GM10847 (cell line): ENCODE measurements around the gene MLEC.

Source experiments
- POLR2A ChIP-seq: IDR thresholded peaks from 2 replicates; pipeline ENCODE4 v1.6.1; 2011; ENCODE audit not compliant: insufficient read length; ENCODE audit errors: extremely low read depth

MLEC gene

DNA sequence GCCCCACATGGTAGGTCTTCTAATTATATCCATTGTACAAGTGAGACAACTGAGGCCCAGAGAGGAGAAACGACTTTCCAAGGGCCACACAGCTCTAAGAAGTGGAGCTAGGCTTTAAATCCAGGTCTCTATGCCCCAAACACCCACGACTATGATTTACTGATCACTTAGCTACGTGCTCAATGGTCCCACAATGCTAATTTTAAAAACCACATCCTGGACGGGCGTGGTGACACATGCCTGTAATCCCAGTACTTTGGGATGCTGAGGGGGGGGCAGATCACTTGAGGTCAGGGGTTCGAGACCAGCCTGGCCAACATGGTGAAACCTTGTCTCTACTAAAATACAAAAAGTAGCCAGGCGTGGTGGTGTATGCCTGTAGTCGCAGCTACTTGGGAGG is 8.4 kb upstream of the MLEC start:
- TF ChIP-seq POLR2A: no peak

DNA sequence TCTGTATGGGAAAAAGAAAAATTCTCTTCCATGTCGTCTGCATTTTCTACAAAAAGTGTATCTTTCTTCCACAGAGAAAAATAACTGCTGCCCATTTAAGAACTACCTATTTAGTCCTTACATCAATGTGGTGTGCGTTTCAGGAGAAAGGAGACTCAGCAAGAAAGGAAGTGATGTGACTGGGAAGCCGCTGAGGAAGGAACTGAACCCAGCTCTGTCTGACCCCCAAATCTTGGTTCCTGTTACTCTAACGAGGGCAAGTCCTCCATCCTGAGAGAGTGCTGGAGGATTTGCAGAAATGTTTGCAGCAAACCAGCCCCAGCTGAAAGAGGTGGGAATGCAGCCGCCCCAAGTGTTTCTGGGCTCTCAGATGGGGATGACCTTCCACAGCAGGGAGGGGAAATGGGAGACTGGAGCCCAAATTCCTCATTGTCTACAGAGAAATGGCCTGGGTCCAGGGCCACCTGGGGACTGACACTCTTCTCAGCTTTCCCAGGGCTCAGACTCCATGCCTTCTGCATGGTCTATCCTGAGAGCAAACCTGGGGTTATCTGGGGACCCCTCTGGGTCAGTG is 6.7 kb upstream of the MLEC start:
- no peak for TF ChIP-seq POLR2A

DNA sequence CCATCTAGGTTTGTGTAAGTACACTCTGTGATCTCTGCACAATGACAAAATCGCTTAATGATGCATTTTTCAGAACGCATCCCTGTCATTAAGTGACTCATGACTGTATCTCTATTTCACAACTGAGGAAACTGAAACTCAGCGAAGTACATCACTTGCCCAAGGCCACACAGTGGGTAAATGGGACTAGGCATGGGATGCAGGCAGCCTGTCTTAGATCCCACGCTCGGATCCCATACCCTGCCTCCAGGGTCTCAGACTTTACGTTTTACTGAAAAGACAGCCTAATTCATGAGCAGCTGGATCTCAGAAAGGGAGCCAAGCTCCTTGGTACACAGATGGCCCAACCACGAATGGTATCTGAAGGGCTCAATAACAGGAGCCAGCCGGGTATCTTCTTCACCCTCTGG is 2.4 kb upstream of the MLEC start:
- no peak for TF ChIP-seq POLR2A

GRCh38 chr12:120685522-120685921 is 1.4 kb upstream of the MLEC start:
- TF ChIP-seq POLR2A: no peak

- TF ChIP-seq POLR2A: peak; percentile 52
Measured at GRCh38 chr12:120686151-120686689, 729 bp upstream of the MLEC start.

- TF ChIP-seq POLR2A: no peak
Measured at GRCh38 chr12:120687578-120688289, 785 bp downstream of the MLEC start.

GRCh38 chr12:120688527-120689071 is 1.6 kb downstream of the MLEC start:
- no peak for TF ChIP-seq POLR2A

DNA sequence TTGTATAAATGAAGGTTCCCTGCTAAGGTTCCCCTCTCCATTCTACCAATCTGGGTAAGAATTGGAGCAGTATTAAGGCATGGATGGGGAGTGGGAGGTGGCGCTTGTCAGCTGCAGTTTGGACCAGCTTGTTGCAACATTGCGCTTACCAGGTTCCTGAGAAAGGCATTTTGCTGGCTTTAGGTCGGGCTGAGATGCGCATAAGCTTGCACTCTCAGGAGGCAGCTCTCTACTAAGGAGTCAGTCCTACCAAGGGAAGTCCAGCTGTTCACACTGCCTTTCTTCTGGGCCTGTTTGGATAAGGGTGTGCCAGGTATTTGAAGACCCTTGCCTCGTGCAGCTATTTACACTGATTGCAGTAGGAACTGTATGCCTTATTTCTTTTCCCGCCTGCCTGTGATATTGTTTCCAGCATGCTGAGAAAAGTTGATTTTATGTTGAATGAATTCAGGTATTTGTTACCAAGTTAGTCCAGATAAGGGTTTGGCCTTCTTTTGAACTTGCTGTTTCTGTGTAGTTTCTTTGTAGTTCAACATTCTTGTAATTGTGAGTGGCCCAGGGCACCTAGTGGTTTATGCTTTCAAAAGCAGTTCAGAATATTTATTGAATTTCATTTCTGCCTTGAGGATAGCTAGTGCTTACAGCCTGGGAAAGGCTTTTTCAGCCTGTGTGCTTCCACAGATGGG is 2.6 kb downstream of the MLEC start:
- TF ChIP-seq POLR2A: no peak

DNA sequence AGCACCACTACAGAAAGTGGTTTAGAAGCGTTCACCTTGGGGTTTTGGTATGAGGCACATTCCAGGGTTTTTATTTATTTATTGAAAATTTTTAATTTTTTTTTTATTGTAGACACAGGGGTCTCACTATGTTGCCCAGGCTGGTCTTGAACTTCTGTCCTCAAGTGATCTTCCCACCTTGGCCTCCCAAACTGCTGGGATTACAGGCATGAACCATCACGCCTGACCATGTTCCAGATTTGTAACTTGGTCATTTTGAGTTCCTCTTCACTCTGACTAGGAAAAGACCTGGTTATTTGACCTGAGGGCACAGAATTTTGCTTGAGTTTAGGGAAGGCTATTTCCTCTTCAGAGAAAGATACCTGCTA is 3.1 kb downstream of the MLEC start:
- no peak for TF ChIP-seq POLR2A

- TF ChIP-seq POLR2A: no peak
Measured at GRCh38 chr12:120690978-120691377, 4.0 kb downstream of the MLEC start.

DNA sequence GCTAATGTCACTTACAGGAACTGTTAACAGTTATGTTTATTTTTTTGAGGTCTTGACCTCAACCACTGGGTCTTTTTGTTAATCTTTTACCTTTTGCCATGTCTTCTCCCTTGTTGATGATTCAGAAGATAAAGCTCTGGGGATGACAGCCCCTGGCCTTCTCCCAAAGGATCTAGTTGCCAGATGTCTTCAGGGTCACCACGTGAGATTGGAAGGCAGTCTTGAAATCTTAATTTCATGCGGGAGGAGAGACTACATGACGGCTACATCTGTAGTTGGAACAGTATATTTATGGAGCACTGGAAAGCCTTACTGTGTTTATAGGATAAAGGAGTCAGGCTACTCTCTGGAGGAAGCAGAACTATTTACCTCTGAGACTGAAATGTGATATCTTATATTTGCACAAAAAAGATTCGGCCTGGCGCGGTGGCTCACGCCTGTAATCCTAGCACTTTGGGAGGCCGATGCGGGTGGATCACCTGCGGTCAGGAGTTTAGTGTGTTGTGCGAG is 5.6 kb downstream of the MLEC start:
- no peak for TF ChIP-seq POLR2A

DNA sequence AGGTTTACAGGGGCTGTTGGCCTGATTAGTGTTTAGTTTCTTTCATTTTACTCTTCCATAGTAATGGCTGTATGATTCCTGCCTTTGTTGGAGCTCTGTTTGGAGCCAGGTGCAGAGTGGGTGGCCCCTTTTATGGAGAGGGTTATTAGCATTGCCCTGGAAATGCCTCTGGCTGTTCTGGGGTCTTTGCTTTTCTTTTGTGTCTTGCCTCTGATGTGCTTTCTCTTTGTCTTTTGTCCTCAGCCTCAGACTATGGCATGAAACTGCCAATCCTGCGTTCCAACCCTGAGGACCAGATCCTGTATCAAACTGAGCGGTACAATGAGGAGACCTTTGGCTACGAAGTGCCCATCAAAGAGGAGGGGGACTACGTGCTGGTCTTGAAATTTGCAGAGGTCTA is 6.9 kb downstream of the MLEC start:
- no peak for TF ChIP-seq POLR2A

- no peak for TF ChIP-seq POLR2A
Measured at GRCh38 chr12:120696626-120697025, 9.7 kb downstream of the MLEC start.

DNA sequence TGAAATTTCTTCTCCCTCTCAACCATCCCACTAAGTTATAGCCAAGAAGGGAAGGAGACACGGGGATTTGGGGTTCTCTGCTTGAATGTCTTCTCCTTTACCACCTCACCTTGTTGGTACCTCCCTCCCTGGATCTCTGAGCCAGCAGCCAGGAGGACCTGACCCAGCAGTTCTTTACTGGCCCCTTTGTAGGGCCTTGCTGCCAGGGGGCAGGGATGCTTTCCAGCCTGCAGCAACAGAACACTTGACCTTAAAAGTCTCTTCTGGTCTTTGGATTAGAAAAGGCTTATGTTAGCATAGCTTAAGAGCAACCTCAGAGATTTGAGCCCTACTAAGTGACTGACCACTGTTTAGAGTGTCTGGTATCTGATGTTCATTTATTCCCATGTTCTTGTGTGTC is 10.4 kb downstream of the MLEC start:
- no peak for TF ChIP-seq POLR2A

GRCh38 chr12:120698665-120699064 is 11.7 kb downstream of the MLEC start:
- TF ChIP-seq POLR2A: no peak

DNA sequence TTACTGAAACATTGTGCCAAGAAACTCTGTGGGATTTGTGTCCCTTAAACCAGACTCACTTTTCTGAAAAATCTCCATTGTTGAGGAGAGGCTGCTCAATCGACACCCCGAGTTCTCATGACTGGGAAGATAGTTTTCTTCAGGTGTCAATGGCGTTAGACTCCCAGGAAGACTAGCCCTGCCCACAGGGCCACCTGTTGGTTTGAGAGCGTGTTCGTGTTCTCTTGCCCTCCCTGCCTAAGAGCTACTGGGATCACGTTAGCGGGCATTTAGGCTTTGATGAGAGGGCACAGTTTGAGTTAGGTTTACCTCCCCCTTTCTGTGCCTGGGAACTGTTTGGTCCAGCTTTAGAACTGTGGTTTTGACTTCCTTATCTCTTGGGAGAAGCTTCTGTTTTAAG is 12.6 kb downstream of the MLEC start:
- TF ChIP-seq POLR2A: no peak
